NK-92 (cell line): ENCODE results near the gene TEX19.

Source experiments
- DNase-seq: peaks from one replicate; lab custom pipeline; 2025; ENCODE audit not compliant: unreplicated experiment; lab: John Stamatoyannopoulos, UW

The TEX19 gene, protein sequence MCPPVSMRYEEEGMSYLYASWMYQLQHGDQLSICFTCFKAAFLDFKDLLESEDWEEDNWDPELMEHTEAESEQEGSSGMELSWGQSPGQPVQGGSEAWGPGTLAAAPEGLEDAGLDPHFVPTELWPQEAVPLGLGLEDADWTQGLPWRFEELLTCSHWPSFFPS

DNA sequence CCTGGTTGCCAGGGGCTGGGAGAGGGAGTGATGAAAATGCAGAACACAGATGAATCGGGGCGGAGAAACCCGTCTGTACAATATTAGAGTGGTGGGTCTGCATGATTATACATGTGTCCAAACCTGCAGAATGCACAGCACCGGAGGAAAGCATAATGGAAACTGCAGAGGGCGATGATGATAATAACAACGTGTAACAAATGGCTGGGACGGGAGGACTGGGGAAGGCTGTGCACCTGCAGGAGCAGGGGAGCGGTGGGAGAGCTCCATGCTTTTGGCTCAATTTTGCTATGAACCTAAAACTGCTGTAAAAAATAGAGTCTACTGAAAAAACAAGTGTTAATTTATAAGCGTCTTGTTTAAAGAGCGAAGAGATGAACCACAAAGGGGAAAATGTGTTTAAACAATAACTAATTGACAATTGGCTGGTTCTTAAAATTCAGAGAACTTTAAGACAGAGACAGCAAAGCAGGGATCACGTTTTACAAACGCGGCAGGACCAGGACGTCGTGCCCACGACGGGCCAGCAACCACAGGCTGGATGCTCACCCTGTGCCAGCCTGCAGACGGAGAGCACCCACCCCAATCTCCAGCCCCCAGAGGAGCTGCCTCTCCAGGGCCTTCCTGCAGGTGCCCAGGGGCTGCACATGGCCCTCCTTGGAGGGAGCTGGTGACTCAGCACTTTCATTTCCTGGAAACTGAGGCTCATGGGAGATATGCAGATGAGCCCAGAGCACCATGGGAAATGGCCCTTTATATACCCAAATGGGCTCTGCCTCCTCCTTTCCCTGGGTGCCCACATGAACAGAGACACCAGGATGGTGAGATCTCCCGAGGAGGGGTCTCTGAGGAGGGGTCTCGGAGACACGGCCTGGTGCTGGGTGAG is at the start of gene TEX19:
Gene TEX19, plus strand, starts transcription at position 783 of the 886 bp plus-strand sequence. CDS start 2,904 bp downstream, outside the sequence.
- no peak for DNase-seq

DNA sequence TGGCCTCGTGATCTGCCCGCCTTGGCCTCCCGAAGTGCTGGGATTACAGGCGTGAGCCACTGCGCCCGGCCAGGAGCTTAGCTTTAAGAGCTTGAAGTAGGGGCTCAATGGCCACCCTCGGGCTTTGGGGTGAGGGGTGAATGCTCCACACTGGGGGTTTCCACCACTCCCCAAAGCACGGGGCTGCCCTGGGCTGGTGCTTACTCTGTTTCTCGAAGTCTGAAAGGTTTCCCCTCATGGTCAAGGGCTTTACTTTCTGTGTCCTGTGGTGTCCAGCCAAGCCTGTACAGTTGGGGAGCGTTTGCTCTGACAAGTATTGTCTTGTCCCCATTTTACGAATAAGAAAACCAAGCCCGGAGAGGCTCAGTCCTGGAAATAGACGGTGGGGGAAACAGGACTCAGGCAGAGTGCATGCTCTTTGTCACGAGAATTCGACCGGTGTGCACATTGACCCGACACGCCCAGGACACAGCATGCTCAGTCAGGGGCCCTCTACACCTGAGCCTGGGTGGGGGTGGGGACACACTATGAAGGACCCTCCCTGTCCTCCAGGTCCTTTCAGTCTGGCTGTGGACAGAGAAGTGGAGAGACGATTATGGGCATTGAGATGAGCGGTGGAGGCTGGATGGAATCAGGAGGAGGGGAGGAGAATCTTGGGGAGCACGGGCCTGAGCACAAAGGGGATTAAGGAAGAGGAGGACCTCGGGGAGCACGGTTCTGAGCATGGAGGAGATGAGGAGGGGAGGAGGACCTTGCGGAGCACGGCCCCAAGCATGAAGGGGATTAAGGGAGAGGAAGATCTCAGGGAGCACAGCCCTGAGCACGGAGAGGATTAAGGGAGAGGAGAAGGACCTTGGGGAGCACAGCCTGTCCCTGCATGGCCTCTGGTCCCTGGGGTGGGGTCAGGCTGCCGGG is 49.1 kb upstream of the TEX19 start:
- no peak for DNase-seq

DNA sequence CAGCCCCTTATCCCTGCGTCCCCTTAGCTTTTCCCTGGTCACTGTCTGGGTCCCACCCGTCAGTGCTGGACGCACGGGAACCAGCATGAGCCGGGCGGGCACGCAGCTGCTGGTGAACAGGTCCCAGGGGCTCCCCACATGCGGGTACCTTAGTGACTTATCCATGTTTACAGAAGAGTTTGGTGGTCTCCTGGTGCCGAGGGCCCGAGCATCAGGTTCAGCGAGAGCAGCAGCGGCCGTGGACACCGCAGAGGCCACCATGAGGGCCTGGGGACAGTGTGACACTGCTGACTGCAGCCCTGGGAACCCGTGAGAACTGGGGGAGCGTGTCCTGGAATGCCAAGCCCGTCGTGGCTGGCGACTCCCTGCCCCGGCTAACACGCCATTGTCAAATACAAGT is 48.2 kb upstream of the TEX19 start:
- no peak for DNase-seq

DNA sequence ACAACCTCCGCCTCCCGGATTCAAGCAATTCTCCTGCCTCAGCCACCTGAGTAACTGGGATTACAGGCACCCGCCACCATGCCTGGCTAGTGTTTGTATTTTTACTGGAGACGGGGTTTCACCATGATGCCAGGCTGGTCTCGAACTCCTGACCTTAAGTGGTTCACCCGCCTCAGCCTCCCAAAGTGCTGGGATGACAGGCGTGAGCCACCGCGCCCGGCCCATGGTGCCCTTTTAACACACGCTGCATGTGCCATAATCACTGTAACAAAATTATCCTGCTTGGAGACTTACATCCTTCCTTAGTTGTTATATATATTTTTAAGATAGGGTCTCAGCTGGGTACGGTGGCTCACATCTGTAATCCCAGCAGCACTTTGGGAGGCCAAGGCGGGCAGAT is 47.1 kb upstream of the TEX19 start:
- no peak for DNase-seq

DNA sequence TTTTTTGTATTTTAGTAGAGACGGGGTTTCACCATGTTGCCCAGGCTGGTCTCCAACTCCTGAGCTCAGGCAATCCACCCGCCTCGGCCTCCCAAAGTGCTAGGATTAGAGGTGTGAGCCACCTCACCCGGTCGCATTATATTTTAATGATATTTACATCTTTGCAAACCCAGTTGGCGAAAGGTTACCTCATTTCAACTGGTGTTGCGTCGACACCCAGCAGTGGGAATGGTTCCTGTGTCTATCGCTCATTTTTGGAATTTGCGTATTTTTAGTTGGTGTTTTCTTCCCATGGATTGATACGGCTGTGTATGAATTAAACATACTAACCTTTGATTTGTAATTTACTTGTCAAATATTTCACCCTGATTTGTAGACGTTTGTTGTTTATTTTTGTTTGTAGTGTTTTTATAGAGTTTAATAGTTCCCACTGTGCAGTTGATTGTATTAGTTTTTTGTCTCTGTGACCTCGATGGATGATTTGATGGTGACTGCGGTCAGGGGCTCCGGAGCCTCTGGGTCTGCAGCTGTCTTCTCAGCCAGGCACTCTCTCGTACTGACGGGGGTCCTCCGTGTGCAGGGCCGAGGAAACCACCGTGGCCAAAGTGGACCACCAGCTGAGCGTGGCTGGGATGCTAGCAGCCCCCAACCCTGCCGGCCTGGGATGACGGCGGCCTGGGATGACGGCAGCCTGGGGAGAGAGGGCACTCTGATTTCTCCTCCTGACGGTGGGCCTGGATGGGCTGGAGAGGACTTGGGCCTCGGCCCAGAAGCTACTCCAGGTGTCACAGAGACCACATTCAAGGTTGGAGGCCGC is 45.6 kb upstream of the TEX19 start:
- no peak for DNase-seq

DNA sequence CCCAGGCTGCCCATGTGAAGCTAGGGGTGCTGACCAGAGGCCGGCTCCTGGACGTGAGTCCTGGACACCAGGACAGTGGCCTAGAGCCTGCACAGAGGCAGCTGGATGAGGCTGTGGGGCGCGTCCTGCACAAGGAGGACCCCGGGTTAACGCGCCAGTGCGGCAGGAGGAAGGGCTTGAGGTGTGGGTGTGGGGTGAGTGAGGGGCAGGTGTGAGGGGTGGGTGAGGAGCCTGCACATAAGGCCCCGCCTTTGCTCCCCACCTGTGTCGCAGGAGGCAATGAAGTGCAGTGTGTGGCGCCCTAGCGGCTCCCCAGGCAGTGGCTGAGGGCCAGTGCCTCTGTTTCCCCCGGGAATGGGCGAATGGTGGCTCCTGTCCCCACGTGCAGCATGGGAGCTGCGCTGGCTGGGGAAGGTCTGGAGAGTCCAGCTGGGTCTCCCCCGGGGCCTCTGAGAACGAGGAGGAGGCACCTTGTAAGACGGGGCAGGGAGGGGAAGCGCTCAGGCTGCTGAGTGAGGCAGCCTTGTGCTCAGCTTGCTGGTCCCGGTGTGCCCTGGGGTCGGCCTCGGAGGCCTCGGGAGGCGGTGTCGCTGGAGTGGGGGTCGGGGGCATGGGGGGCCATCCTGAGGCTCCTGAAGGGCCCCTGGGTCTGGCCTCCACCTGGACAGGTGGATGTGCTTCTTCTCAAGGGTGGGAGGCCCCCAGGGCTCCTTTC is 44.9 kb upstream of the TEX19 start:
- DNase-seq, result no peak

DNA sequence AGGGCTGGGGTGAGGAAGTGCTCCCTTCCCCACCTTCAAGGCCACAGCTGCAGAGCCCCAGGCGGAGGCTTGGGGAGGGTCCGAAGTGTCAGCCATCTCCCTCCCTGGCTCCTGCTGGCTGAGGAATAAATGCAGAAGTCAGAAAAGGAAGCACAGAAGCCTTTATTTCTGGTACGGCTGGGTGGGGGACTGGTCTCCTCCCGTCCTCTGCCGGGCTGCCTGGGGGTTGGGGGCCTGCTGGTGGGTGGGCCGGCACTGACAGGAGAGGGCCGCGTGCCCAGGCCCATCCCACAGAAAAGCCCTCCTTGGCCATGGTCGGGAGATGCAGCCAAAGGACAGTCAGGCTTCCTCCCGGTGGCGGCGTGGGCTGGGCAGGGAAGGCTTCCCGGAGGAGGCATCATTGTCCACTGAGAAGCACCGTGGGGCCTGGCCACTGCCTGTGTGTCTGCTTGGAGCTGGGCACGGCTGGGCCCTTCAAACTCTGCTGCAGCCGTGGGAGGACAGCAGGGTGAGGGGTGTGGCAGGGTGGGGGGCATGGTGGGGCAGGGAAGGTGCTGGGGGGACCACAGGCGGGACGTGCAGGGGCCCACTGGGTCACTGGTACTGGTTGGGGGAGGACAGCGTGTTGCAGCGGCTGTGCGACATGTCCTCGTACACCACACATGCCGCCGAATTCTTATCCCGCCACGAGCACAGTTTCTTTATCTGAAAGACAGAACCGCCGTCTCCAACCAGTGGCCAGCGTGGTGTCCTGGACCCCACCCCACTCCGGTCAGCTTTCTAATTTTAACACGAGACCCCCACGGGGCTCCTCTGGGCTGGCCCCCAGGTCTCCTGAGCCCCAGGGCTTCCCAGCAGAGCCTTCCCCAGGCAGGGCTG is 44.1 kb upstream of the TEX19 start:
- DNase-seq, result no peak

DNA sequence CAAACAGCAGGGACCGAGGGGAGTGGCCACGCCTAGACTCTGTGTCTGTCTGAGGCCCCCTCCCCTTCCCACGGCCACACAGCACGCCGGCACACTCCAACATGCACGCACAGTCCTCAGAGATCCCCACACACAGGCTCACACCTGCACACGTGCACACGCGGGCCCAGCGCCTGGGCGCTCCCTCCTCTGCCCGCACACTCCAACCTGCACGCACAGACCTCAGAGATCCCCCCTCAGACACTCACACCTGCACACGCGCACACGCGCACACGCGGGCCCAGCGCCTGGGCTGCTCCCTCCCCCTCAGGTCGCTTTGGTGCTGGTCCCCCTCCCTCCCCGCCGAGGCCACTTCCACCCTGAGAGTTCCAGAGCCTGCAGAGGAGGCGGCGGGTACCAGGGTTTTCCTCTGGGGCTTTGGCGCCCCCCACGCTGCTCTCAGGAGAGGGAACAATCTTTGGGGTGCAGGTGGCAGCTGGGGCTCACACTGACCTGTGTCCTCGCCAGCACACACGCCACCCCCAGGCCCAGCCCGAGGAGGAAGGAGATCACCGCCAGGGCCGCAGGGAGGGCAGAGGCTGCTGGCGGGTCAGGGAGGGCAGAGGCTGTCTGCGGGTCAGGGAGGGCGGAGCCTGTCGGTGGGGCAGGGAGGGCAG is 43.2 kb upstream of the TEX19 start:
- DNase-seq, result no peak

DNA sequence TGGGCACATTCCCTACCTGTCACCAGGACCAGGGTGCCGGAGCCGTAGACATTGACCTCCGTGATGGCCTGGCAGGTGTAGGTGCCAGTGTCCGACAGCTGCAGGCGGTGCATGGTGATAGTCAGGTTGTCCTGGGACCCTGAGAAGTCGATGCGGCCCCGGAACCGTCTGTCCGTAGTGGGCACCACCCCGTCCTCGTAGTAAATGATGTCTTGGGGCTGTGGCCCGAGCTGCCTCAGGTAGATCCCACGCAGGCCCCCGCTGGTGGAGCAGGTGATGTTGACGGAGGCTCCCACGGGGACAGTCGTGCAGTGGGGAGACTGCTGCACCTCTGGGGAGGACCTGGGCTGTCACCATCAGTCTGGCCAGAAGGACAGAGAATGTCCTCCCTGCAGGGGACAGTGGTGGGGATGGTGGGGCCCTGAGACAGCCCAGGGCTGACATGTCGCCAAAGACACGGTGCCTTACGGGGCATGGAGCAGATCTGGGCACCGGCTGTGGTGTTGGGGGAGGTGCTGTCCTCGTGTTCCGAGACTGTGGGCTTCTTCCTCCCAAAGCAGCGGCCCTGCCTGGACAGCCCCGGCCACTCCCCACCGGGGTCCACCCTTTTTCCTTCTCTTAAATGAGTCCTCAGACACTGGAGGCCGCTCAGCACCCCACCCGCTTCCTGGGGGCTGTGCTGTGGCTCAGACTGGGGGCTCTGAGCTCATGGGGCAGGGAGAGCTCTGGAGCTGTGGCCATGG is 42.2 kb upstream of the TEX19 start:
- no peak for DNase-seq

DNA sequence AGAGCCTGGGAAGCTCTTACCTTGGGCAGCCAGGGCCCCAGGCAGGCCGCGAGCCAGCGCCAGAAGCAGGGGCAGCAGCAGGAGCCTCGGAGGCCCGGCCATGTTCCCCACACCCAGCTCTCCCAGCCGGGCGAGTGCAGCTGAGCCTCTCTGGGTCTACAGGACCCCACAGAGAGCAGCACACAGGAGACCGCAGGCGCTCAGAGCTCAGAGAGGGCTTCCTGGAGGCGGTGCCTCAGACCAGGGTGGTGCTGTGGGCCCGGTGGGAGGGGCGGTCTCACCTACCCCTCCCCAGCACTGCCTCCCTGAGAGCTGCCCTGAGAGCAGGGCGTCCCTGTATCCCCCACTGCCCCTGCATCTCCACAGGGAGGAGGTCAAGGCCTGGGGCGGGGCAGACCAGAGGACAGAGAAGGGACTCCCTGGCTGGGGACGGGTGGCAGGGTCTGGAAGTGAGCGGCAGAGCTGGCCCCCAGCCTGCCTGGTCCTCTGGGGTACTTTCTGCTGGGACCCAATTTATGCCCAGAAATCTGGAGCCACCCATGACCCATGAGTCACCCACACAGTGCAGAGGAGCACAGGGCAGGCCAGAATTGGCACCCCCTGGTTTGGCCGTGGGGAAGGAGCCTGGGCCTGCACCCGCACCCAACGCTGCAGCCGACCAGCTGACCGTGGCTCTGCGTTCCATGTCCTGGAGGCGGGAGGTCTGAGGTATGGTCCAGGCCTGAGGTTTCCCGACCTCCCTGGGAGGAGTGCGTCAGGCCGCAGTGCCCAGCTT is 41.5 kb upstream of the TEX19 start, which contains the start of gene CD7:
Gene CD7, minus strand, starts transcription at position 215 of the 775 bp plus-strand sequence. Its CDS starts 113 bp downstream, at position 102.
- DNase-seq, result no peak

DNA sequence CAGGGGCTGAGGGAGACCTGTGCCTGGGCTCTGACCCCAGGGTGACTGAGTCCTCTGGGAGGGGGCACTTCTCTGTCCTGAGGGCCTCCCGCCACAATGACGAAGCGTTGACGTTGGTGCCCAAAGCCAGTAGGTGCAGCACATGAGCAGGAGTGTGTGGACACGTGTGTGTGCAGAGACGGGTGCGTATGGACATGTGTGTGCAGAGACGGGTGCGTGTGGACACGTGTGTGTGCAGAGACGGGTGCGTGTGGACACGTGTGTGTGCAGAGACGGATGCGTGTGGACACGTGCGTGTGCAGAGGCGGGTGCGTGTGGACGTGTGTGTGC is 40.9 kb upstream of the TEX19 start:
- DNase-seq, result no peak

DNA sequence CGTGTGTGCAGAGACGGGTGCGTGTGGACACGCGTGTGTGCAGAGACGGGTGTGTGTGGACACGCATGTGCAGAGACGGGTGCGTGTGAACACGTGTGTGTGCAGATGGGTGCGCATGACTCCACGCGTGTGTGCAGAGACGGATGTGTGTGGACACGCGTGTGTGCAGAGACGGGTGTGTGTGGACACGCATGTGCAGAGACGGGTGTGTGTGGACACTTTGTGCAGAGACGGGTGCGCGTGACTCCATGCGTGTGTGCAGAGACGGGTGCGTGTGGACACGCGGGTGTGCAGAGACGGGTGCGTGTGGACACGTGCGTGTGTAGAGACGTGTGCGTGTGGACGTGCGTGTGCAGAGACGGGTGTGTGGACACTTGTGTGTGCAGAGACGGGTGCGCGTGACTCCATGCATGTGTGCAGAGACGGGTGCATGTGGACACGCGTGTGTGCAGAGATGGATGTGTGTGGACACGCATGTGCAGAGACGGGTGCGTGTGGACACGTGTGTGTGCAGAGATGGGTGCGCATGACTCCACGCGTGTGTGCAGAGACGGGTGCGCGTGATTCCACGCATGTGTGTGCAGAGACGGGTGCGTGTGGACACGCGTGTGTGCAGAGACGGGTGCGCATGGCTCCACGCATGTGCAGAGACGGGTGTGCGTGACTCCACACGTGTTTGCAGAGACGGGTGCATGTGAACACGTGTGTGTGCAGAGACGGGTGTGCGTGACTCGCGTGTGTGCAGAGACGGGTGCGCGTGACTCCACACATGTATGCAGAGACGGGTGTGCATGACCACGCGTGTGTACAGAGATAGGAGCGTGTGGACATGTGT is 40.1 kb upstream of the TEX19 start:
- no peak for DNase-seq

DNA sequence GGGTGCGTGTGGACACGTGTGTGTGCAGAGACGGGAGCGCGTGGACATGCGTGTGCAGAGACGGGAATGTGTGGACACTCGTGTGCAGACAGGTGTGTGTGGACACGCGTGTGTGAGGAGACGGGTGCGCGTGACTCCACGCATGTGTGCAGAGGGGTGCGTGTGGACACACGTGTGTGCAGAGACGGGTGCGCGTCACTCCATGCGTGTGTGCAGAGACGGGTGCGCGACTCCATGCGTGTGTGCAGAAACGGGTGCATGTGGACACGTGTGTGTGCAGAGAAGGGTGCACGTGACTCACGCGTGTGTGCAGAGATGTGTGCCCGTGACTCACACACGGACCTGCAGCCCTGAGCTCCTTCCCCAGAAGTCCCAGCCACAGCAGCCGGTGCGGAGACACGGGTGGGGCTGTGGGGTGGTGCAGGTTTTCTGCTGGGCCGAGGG is 39.4 kb upstream of the TEX19 start:
- DNase-seq, result no peak

DNA sequence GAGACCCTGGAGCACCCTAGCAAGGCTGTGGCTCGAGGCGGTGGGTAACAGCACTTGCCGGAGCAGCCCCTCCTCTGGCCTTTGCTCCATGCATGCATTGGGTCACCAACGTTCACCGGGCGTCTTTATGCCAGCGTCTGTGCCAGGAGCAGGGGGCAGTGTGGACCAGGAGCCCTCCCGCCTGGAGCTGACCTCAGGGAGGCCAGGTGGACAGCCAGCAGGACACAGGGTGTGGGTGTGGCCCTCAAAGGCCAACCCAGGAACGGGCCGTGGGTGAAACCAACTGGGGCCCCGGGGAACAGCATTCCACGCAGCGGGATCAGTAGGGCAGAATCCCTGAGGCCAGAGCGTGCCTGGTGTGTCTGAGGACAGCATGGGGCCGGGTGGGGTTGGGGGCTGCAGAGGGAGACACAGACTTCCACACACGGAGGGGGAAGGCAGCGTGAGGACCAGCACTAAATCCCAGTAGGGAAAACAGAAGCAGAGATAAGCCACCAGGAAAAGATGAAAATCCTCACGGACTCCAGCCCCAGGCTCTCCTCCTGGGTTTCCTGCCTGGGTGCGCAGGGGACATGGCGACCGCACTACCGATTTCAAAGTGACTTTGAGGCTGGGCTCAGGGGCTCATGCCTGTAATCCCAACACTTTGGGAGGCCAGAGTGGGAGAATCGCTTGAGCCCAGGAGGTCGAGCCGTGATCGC is 38.8 kb upstream of the TEX19 start:
- DNase-seq, result no peak
